HG03354 (cell line): ENCODE measurements around the gene GJA5.
"Not testable (repeated sequence)": the region's sequence is repeated elsewhere in the genome, so short reads cannot be mapped to it uniquely, and the experiment has no call there.

Experiments
- ATAC-seq: cut with Tn5 transposase; IDR thresholded peaks from one replicate; pipeline ENCODE4 v1.9.1; 2021; ENCODE audit warnings: mild to moderate bottlenecking; ENCODE audit not compliant: unreplicated experiment, poor library complexity, severe bottlenecking

The GJA5 gene

DNA sequence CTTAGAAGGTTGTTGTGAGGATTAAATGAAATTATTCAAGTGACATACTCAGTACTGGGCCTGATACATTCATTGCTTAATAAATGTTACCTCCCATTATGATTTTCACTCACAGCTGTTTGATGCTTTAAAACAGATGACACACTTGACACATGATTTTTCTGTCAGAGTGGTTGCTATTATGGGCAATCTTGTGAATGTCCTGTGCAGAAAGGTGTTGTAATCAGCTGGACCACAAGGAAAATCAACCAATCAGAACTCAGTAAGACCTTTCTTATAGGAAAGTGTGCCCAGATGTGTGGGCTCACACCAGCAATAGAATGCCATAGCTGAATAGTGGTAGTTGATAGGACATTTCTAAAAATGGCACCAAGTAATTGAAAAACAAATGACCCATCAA is 23.5 kb downstream of the GJA5 start:
- ATAC-seq: no peak

DNA sequence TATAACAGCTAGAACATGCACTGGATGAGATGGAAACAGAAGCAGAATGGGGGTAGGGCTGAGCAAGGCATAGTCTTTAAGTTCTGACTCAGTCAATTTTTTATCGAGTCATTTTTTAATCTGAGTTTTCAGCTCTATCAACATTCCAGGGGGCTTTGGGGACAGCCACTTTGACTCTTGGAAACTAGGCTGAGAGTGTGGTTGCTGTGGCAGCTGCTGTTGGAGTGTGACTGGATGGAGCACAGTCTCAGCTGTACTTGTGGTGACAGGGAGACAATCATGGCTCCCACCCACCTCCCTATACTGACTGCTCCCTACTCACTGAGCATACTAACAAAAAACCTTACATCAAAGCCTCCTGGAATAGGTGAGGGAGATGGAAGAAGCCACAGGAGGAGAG is 25.0 kb downstream of the GJA5 start:
- ATAC-seq: no peak

GRCh38 chr1:147734291-147734841 is 26.0 kb downstream of the GJA5 start:
- ATAC-seq: not testable (repeated sequence)

DNA sequence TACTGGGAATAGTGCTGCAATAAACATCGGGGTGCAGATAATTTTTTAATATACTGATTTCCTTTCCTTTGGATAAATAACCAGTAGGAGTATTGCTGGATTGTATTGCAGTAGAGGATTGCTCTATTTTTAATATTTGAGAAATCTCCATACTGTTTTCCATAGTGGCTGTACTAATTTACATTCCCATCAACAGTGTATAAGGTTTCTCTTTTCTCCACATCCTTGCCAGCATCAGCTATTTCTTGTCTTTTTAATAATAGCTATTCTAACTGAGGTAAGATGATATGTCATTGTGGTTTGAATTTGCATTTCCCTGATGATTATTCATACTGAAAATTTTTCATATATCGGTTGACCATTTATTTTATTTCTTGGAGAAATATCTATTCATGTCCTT is 31.1 kb downstream of the GJA5 start:
- no peak for ATAC-seq

DNA sequence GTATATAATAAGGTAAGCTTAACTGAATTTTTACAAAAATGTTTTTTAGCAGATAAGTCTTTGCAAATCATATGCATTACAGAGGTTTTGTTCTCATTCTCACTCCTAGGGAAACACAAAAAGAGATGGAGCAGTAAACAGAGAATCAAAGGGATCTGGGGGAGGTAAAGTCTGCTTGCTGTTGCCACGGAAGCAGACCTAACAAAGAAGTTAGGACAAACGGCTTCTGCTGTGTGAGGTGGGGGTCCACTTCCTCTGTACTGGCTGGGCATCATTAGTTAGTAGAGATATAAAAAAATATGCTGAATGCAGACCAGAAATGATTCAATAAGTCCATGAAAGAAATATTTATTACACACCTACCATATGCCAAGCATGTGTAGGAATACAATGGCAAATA is 34.2 kb downstream of the GJA5 start:
- no peak for ATAC-seq

- no peak for ATAC-seq
Measured at GRCh38 chr1:147725685-147726084, 34.7 kb downstream of the GJA5 start.

GRCh38 chr1:147723691-147724323 is 36.6 kb downstream of the GJA5 start:
- ATAC-seq: no peak

DNA sequence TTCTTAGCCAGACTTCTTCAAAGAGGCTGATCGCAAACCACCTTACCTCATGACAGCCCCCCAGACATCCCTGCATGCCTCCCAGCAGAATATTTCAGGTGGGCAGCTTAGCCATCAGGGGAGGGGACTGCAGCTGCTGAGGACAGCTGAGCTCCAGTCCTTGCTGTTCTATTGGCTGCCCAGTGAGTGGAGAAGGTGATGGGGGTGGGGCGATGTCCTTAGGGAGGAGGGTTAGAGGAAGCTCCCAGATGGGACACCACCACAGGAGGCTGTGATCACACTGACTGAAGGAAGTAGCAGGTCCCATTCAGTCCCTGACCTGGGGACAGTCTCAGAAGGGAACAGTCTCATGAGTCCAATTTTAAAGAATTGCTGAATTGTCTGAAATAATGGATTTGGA is 38.3 kb downstream of the GJA5 start:
- ATAC-seq: no peak

- no peak for ATAC-seq
Measured at GRCh38 chr1:147721716-147722115, 38.7 kb downstream of the GJA5 start.

DNA sequence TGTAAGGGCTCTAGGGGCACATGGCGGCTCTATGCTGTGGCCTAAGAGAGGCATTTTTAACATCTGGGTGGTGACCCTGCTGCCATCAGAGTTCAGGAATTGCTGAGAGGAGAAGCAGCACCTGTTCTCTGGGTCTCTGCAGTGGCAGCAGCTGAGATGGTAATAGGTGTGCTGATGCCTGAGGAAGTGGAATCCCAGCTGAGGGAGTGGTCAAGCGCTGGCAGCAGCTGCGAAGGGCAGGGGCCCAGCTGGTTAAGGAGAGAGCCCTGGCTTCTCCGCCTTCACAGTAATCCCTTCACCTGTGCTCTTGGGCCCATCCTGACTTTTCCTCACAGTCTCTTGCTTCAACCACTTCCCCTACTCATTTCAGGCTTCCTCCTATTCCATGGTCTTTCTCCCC is 39.8 kb downstream of the GJA5 start:
- no peak for ATAC-seq

- no peak for ATAC-seq
Measured at GRCh38 chr1:147719711-147720225, 40.6 kb downstream of the GJA5 start.

GRCh38 chr1:147719029-147719698 is 41.2 kb downstream of the GJA5 start:
- ATAC-seq: no peak

- ATAC-seq: no peak
Measured at GRCh38 chr1:147717706-147718097, 42.7 kb downstream of the GJA5 start.

DNA sequence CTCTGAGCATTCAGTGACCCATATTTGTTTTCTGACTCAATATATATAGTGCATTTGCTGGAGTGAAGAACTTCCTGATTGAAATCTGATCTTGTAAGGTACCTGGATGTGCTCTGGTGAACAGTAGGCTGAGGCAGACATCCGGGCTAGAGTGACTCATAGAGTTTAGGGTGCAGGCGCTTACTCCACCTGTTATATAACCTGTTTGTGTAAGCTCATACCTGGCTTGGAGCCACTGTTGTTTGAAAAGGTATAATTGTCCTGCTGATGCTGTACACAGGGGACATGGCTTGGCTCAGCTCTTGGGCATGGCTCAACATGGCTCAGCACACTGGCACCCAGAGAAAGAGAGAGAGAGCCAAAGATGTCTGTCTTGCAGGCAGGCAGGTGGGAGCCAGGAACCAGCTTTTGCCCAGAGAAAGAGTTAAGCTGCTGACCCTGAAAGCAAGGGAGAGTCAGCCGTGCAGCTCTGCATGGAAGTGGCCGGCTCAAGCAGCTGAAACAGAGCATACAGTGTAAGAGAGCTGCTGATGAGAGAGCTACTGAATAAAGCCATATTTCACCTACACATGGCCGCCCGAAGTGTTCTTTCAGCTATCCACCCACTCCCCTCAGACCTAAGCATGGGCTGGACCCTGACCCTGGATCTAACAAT is 43.2 kb downstream of the GJA5 start:
- ATAC-seq: no peak

DNA sequence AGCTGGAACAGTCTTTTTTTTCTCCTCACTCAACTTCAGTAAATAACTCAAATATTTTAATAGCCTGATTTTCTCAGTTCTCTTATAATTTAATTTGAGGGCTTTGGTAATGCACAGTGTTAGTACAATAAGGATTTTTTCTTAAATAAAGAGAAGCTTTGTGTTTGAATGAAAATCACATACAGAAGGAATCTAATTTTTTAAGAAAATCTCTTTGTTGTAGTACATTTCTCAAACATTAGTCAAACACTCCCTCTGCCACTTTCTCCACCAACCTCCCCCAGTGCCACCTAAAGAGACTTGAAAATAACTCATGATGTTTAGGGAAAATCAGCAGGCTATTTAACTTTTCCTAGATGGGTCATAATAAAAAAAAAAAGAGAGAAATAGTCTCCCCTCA is 47.8 kb downstream of the GJA5 start:
- ATAC-seq: no peak
